GF-D8 (cell line): ENCODE measurements around the gene CAMKK1.

ENCODE experiments used
- DNase-seq: peaks from one replicate; lab custom pipeline; 2025; lab: John Stamatoyannopoulos, UW

The CAMKK1 gene

DNA sequence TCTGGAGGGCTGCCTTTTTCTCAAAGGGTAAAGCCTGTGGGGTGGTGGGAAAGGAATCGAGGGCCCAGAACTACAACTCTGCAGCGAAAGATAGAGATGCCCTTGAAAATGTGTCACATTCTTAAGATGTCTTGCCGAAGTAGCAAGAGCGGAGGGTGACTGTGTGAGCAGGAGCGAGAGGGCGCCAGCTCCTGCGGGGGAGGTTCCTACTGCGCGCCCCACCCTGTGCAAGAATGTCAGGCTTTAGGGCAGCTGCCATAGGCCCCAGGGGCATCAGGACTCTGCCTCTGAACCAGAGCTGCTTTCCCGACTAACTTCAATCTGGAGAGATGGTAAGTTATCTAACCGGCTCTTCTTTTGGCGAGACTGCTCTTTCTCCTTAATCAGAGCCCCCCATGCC lies 80.1 kb downstream of the CAMKK1 start:
- no peak for DNase-seq

DNA sequence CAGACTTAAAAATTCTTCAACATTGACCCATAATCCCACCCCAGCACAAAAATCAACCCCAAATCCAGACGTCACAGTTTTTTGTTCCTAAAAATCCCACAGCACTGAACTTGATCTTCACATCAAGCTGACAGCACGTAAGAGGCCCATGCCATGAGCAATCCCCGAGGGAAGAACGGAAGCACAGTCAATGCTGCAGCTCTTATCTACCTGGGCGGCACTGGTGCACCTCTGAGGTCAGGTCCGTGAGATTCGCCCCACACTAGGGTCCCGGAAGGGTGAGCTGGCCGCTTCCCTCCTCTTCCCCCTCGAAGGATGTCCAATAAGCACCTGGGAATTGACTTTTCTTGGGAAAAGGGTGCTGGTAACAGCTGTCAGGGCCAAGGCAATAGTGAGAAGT lies 80.6 kb downstream of the CAMKK1 start:
- DNase-seq, result no peak
